IMR-90 (cell line): ENCODE measurements around the gene MACROD1. TPM values are rescaled to one million over a fixed set of nuclear protein-coding genes. Genes with fewer than 3 reads are reported as not detected.

ENCODE experiments used
- ATAC-seq: fragments of 200-7000 bp; cut with Tn5 transposase; 2 replicates; pipeline ENCODE4 v1.9.1; 2020; ENCODE audit warnings: low read depth, mild to moderate bottlenecking, moderate library complexity
- BruUV-seq: library from RNA; stranded (reverse); fragments of 400-500 nt; replicated peaks from 2 replicates; lab custom pipeline; 2021; lab: Mats Ljungman, UMichigan
- CTCF ChIA-PET: fragments of 300-600 bp; formaldehyde crosslinking; extraction: SDS; loops from one replicate; lab custom pipeline; 2021; ENCODE audit warnings: antibody characterized with exemption; lab: Yijun Ruan, JAX
- POLR2A ChIA-PET: fragments of 300-600 bp; sonication (Branson Sonifier 250); formaldehyde crosslinking; loops from one replicate; lab custom pipeline; 2022; ENCODE audit warnings: antibody characterized with exemption; ENCODE audit not compliant: unreplicated experiment; lab: Charles Lee
- DNase-seq: peaks from one replicate; pipeline ENCODE4 v3.0.0; 2013
- H2AFZ ChIP-seq: replicated peaks from 2 replicates; pipeline ENCODE3; 2013; ENCODE audit warnings: low read length, mild to moderate bottlenecking; ENCODE audit not compliant: poor library complexity
- H2AK5ac ChIP-seq: 2 replicates; pipeline ENCODE4 v1.6.1; 2013; ENCODE audit warnings: low read depth, low read length, inconsistent platforms
- H2AK9ac ChIP-seq: replicated peaks from 2 replicates; pipeline ENCODE3; 2013; ENCODE audit warnings: mild to moderate bottlenecking, low read depth, low read length, moderate library complexity; ENCODE audit not compliant: poor library complexity
- H2BK120ac ChIP-seq: 2 replicates; pipeline ENCODE4 v1.6.1; 2013; ENCODE audit warnings: low read depth, low read length, inconsistent platforms
- H2BK15ac ChIP-seq: 3 replicates; pipeline ENCODE4 v1.6.1; 2013; ENCODE audit warnings: low read depth, low read length, inconsistent platforms
- H2BK20ac ChIP-seq: 2 replicates; pipeline ENCODE4 v1.6.1; 2013; ENCODE audit warnings: low read depth, mild to moderate bottlenecking, inconsistent platforms, low read length, moderate library complexity
- H2BK5ac ChIP-seq: 2 replicates; pipeline ENCODE4 v1.6.1; 2013; ENCODE audit warnings: mild to moderate bottlenecking, low read depth, low read length, inconsistent platforms; ENCODE audit not compliant: poor library complexity, severe bottlenecking
- H3K14ac ChIP-seq: replicated peaks from 2 replicates; pipeline ENCODE4 v1.6.1; 2013; ENCODE audit warnings: low read depth, low read length, inconsistent platforms
- H3K18ac ChIP-seq: 2 replicates; pipeline ENCODE4 v1.6.1; 2013; ENCODE audit warnings: low read depth, low read length, control low read depth
- H3K23ac ChIP-seq: 2 replicates; pipeline ENCODE4 v1.6.1; 2013; ENCODE audit warnings: low read depth, low read length, inconsistent platforms
- H3K27ac ChIP-seq: 2 replicates; pipeline ENCODE4 v1.5.1; 2013; ENCODE audit warnings: mild to moderate bottlenecking, control low read depth, low read length; ENCODE audit not compliant: insufficient read depth
- H3K27me3 ChIP-seq: 2 replicates; pipeline ENCODE4 v1.6.1; 2013; ENCODE audit warnings: low read length; ENCODE audit not compliant: control insufficient read depth, insufficient read depth
- H3K36me3 ChIP-seq: 2 replicates; pipeline ENCODE4 v1.6.1; 2013; ENCODE audit warnings: low read length, mixed read lengths; ENCODE audit not compliant: control insufficient read depth, insufficient read depth
- H3K4ac ChIP-seq: 2 replicates; pipeline ENCODE4 v1.6.1; 2013; ENCODE audit warnings: low read depth, low read length, inconsistent platforms
- H3K4me1 ChIP-seq: 2 replicates; pipeline ENCODE4 v1.6.1; 2013; ENCODE audit warnings: low read length, mixed read lengths; ENCODE audit not compliant: control insufficient read depth, insufficient read depth
- H3K4me2 ChIP-seq: 2 replicates; pipeline ENCODE4 v1.6.1; 2013; ENCODE audit warnings: low read depth, mild to moderate bottlenecking, control low read depth, low read length, moderate library complexity
- H3K4me3 ChIP-seq: 2 replicates; pipeline ENCODE4 v1.5.1; 2013; ENCODE audit warnings: low read depth, mild to moderate bottlenecking, control low read depth, low read length, moderate library complexity; ENCODE audit not compliant: insufficient read depth
- H3K56ac ChIP-seq: 2 replicates; pipeline ENCODE4 v1.6.1; 2013; ENCODE audit warnings: low read length, inconsistent platforms; ENCODE audit not compliant: insufficient read depth; ENCODE audit errors: extremely low read depth
- H3K79me1 ChIP-seq, 2 experiments: 2 replicates each; pipeline ENCODE4 v1.6.1; 2013; ENCODE audit warnings: low read length in 2 of 2, inconsistent platforms in 1 of 2, low read depth in 1 of 2
- H3K9ac ChIP-seq: 2 replicates; pipeline ENCODE4 v1.6.1; 2013; ENCODE audit warnings: low read depth, low read length, control low read depth
- H3K9me1 ChIP-seq: 2 replicates; pipeline ENCODE4 v1.6.1; 2013; ENCODE audit warnings: low read length, inconsistent platforms; ENCODE audit not compliant: insufficient read depth
- H3K9me3 ChIP-seq: 2 replicates; pipeline ENCODE4 v1.6.1; 2013; ENCODE audit warnings: low read length; ENCODE audit not compliant: control insufficient read depth, insufficient read depth
- H4K20me1 ChIP-seq: 2 replicates; pipeline ENCODE4 v1.6.1; 2013; ENCODE audit warnings: low read length, inconsistent platforms; ENCODE audit not compliant: insufficient read depth
- H4K5ac ChIP-seq: 2 replicates; pipeline ENCODE4 v1.6.1; 2013; ENCODE audit warnings: mild to moderate bottlenecking, low read depth, low read length, control low read depth
- H4K8ac ChIP-seq, 2 experiments: 2 replicates each; pipeline ENCODE4 v1.6.1; 2013; ENCODE audit warnings: low read depth in 2 of 2, low read length in 2 of 2, control low read depth in 1 of 2, inconsistent platforms in 1 of 2
- H4K91ac ChIP-seq: 2 replicates; pipeline ENCODE4 v1.6.1; 2013; ENCODE audit warnings: low read depth, low read length, inconsistent platforms; ENCODE audit not compliant: insufficient read depth
- CTCF ChIP-seq: conservative IDR thresholded peaks from 2 replicates; pipeline ENCODE4 v1.5.1; 2012; ENCODE audit warnings: mild to moderate bottlenecking, low read depth, low read length, improper control_type of control experiment
- ELK1 ChIP-seq: fragments of 150-350 bp; IDR thresholded peaks from 2 replicates; pipeline ENCODE4 v1.6.1; 2016; ENCODE audit warnings: low read depth, mild to moderate bottlenecking, low read length, moderate library complexity, borderline replicate concordance
- RCOR1 ChIP-seq: IDR thresholded peaks from 2 replicates; pipeline ENCODE4 v1.6.1; 2012; ENCODE audit warnings: mild to moderate bottlenecking, low read length, improper control_type of control experiment; ENCODE audit not compliant: insufficient replicate concordance
- RFX5 ChIP-seq: IDR thresholded peaks from 2 replicates; pipeline ENCODE4 v1.8.0; 2012; ENCODE audit warnings: low read depth, mild to moderate bottlenecking, low read length, moderate library complexity
- WGBS, 2 experiments: methylation state at CpG; one replicate each; pipeline versions ENCODE4 v1.1.5 to v1.1.7; 2013; ENCODE audit warnings: missing lambda C conversion rate in 2 of 2; ENCODE audit not compliant: insufficient read length in 1 of 2; ENCODE audit errors: extremely low coverage in 2 of 2; 5-methylcytosine and 5-hydroxymethylcytosine counted together
- dilution Hi-C: fragments of 300-500 bp; cut with HindIII; formaldehyde crosslinking; loops from one replicate; pipeline ENCODE4 v1.14.3; 2018; ENCODE audit warnings: low sequenced_read_pairs; ENCODE audit not compliant: unreplicated experiment
- in situ Hi-C: fragments of 300-500 bp; cut with MboI; formaldehyde crosslinking; loops from 3 replicates; pipeline ENCODE4 v1.14.3; 2019; ENCODE audit warnings: low sequenced_read_pairs, inconsistent platforms, mixed read lengths
- intact Hi-C: fragments of 100-400 bp; cut with micrococcal nuclease; formaldehyde crosslinking; loops from 2 replicates; pipeline ENCODE4 v1.10.0; 2022
- polyA plus RNA-seq, 3 experiments: library from polyadenylated mRNA; depleted of rRNA; stranded (reverse); fragments of >200 nt; gene quantifications; 2 replicates each; pipeline ENCODE4 v1.2.3, GENCODE V29; 2012; ENCODE audit warnings: low replicate concordance in 1 of 3
- total RNA-seq: library from RNA; depleted of rRNA; stranded (reverse); fragments of >200 nt; gene quantifications from 2 replicates; pipeline ENCODE4 v1.2.3, GENCODE V29; 2012

The MACROD1 gene
- total and polyA plus RNA-seq, 2 of the 4 experiments (the other 2 are of a cell fraction): 2.5 to 9.3 TPM

- in situ Hi-C loops (no loop called here), dilution Hi-C loops (no loop called here), intact Hi-C loops (no loop called here)
- Histone ChIP-seq H3K9ac (no peak overlapping the region), H3K27ac (no peak overlapping the region), H3K56ac (no peak overlapping the region), H2BK15ac (no peak overlapping the region), H3K9me3 (no peaks in the 10 kb centered on the region), H4K5ac (no peak overlapping the region), H2AFZ (peak overlapping the region; percentile 78), H3K27me3 (peaks cover 12% of the 10 kb centered on the region), H4K20me1 (0 out of 2 replicates have a peak, but pooled peaks cover 3% of the 10 kb centered on the region), H3K18ac (no peak overlapping the region), H3K14ac (no peak overlapping the region), H4K8ac (no peak overlapping the region), H3K4me2 (no peak overlapping the region; the same call in 1 of the 2 replicates), H2BK20ac (0 out of 2 replicates have a peak overlapping the region, but pooled peaks have one; percentile 7), H4K91ac (no peak overlapping the region), H3K4me3 (peak overlapping the region; percentile 47), H3K79me1 (no peaks in the 10 kb centered on the region), H3K36me3 (no peaks in the 10 kb centered on the region), H3K23ac (no peak overlapping the region), H3K9me1 (peaks cover 3% of the 10 kb centered on the region; the same call in 1 of the 2 replicates), H3K4me1 (peaks cover 8% of the 10 kb centered on the region; the same call in 1 of the 2 replicates), H3K4ac (no peak overlapping the region), H2BK120ac (0 out of 2 replicates have a peak overlapping the region, but pooled peaks have one; percentile 48), H2BK5ac (no peak overlapping the region), H2AK9ac (peak overlapping the region; percentile 89), H2AK5ac (no peak overlapping the region)
- BruUV-seq: no TSS peak
- DNase-seq: peak; percentile 35
- peak; percentile 71 for ATAC-seq
- 1% methylated on average over 28 of the region's 85 CpGs; no CpG with 5 or more reads in 1 of the 2 experiments for WGBS, 2 experiments
- CTCF ChIA-PET: interaction anchor here (1.1 kb wide), 1 partner anchor 117 kb away, joined by 3 read pairs; no protein-coding TSS in a partner anchor
- POLR2A ChIA-PET: no interaction called here
- TF ChIP-seq RCOR1: no peak
- no peak for TF ChIP-seq ELK1
- no peak for TF ChIP-seq RFX5
- TF ChIP-seq CTCF: peak; percentile 13; the same call in 1 of the 2 replicates
Observed at GRCh38 chr11:64036087-64037026, 129.6 kb downstream of the MACROD1 start.
